Activated CD8-positive, alpha-beta memory T cell treated with anti-CD3 and anti-CD28 coated beads for 48 hours (primary cell): ENCODE data around the gene CPT2.
A peak's percentile ranks its signal among the peaks of the same experiment; 100 is the strongest.

Experiments used
- DNase-seq, 3 experiments: peaks; one replicate each; pipeline ENCODE4 v3.0.0-alpha.2; 2020; ENCODE audit warnings: low read depth in 2 of 3, low spot score in 2 of 3

CPT2 gene

DNA sequence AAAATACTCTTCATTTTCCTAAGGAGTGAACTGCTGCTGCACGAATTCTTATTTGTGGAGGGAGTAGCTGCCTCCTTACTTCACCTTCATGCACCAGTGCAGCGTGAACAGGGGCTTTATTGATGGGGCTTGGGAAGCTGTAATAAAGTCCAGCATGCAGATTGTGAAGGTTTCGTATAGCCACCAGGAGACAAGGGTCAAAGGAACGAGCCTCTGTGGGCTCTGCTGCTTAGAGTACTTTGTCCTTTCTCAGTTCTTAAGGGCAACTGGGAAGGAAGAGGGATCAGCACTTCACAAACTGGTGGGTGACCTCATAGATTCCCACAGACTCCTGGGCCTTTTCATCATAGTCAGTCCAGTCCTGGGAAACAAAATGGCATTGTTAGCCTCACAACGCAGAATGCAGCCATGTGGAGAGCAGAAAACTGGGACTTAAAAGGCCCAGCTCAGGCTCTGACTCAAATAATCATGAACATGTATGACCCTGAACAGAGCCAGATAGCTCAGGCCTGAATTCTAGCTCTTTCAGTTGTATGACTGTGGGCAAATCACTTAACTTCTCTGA is 17.8 kb downstream of the CPT2 start:
- DNase-seq = no peak

DNA sequence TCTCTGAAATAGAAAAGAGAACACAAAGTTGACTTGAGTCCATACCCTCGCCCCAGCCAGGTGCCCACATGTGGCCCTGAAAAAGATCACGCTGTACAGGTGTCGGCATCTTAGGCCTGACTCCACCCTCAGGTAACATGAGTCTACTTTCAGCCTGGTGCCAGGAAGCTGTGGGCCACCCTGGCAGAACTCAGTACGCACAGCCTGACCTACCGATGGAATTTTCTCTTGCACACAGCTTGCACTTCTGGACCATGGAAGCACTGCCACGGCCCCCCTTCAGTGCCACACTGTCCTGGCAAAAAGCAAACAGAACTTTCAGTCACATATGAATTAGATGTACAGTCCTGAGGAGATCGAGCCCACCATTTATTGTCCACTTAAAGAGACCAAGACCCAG is 21.6 kb downstream of the CPT2 start:
- DNase-seq = no peak

DNA sequence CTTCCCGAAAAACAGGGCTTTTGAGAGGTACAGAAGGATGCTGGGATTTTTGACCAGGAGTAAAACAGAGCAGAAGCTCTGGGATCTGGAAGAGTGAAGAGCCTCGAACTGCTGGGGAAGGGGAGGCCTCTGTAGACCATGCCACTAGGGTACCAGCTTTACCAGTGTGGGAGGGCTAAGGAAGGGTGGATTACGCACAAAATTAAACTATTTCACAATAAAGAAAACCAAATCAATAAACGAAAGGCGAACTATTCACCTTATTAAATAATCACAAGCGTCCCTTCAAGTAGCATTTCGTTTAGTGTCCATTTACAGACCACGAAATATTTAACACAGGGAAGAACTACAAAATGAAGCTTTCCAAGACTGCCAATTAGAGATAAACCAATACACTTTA is 23.1 kb downstream of the CPT2 start:
- no peak for DNase-seq

DNA sequence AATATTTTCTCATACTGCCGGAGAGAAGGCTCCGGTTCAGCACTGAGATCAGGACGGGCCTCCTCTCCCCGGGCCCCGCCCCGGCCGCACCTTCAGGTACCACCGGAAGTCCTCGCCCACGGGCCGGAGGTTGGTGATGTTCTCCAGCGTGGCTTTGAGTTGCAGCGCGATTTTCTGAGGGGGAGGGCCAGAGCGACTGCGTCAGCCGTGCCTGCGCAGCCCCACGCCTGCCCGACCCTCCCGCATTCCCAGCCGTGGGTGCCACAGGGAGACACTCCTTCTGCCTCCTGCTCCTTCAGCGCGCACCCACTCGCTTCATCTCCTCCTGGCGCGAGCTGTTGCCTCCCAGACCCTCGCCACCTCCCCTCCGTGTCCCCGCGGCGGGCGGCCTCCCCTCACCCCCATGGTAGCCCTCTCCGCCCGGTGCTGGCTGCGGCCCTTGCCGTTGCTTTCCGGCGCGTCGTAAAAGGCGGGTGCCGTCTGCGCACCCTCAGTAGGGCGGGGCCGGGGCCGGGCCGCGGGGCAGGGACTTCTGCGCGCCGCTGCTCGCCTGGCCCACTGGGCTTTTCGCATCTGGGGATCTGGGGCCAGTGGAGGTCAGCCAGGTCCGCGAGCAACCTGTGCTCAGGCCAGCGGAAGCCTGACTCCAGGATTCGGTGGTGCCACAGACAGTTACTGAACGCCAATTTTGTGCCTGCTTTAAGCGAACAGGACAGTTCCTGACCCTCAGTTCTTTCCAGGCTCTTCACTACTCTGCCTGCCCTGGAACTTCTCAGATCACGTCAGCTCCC is 23.7 kb downstream of the CPT2 start, which contains the start of gene CZIB:
TSS of gene CZIB (minus strand) at position 464 of the 791 bp plus-strand sequence. CDS start at position 405, 59 bp downstream.
- DNase-seq = peak; percentile 87 to 89 (median 89)

DNA sequence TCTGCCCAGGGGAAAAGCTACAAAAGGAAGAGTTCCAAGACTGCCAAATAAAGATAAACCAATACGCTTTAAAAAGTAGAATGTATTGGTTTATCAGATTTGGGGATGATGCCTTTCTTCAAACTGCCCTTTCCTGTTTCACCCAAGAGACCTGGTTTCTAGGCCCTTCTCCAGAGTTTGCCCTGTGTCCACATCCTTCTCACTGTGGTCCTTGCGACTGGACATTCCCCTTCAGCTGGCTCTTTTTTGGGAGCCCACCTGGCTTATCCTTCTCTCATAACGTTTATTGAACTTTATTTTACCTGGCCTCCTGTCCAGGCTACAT is 24.3 kb downstream of the CPT2 start:
- DNase-seq = no peak

DNA sequence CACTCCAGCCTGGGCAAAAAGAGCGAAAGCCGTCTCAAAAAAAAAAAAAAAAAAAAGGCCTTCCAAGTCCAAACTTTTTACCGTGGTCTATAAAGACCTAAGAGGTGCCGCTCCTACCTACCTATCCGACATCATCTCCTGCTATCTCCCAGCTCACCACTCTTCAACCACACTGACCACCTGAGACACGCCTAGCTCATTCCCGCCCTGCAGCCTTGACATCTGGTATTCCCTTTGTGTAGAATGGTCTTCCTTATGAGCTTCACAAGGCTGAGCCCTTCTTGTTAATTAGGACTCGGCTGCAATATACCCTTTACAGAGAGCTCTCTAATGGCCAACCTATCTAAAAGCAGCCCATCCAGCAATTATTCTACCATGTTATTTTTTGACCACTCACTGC is 41.0 kb downstream of the CPT2 start:
- DNase-seq = no peak

DNA sequence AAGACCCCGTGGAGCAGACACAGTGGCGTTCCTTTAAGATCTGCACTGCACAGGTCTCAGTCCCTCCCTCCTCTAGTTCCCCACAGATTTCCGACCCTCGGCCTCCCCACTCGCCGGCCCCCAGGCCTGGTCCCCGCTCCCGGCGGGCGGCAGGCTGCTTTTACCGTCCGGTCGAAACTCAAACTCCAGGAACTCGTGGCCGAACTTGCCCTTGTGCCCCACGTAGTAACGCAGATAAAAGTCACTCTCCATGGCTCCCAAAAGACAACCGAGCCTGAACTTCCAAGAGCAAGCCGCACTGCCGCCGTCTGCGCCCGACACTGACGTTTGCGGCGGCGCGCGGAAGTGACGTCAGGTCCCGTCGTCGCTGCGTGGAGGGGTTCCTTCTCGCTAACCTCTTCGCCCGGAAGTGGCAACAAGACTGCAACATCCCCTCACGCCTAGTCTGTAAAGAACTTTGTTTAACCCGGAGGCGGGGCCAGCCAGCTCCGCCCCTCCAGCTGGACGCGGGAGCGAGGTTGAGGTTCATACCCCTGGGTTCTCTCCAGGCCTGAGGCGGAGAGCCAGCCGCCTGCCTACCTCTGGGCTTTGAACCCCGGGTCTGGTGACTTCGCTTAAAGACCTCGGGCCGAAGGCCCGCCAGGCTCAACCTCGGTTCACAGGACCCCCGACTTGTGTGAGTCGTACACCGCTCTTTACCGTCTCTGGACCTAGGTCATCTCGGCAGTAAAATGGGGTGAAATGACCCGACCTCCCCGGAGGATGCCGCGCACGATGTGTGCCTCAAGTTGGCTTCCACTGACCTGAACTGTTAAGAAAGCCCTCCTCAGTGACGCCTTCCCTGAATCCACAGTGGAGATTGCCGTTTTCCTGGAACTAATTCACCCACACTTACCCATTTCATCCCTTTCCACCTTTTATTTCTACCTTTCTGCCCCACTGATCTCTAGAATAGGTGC is 41.9 kb downstream of the CPT2 start, which contains the start of gene MAGOH:
TSS of gene MAGOH (minus strand) at position 322 of the 959 bp plus-strand sequence. CDS start at position 252, 70 bp downstream.
- DNase-seq = peak; percentile 89 to 96 (median 95)

DNA sequence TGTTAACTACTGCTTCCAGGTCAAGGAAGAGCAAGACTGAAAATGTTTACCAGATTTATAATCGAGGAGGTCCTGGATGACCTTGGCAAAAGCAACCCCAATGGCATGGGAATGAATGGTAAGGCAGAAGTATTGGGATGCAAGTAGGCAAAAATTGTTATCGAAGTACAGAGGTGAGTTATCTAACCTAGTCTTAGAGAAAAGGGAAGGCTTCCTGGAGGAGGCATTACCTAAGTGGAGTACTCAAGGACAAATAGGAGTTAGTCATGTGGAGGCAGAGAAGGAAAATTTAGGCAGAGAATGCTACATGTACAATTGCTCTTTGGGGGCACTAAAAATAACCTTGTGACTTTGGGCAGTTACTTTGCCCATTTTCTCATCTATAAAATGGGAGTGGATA is 45.2 kb downstream of the CPT2 start:
- no peak for DNase-seq

DNA sequence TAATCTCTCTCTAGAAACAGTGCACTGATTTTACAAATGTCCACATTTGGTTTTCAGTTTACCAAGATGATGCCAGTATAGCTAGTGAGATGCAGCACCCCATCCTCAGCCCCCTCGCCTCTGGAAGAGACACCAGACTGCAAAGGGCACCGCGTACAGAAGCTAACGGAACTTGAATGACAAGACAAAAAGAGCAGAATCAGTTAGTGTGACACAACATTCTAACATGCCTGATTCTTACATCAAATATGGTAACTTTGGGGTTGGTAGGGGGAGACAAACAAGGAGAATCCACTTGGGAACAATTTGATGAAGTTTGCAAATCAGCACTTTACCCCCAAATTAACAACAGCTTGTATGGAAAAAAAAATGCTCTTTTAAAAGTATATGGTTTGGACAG is 45.8 kb downstream of the CPT2 start:
- DNase-seq = no peak

DNA sequence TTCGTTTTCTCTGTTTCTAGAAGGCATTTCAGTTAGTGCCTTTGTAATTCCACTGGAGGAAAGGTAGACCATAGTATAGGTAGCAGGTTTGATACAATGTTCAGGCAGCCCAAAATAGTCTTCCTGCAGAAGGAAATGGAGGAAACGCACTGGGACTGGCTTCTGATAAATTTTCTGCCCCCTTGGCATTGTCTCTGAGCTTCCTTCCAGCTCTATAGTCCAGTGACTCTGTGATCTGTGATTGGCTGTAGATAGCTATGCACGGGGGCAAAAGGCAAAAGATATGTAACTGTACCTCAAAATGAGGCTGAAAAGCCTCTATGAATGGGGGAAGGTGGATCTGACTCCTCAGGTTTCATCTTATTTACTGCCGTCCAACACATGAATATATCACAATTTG is 47.5 kb downstream of the CPT2 start:
- DNase-seq = no peak

DNA sequence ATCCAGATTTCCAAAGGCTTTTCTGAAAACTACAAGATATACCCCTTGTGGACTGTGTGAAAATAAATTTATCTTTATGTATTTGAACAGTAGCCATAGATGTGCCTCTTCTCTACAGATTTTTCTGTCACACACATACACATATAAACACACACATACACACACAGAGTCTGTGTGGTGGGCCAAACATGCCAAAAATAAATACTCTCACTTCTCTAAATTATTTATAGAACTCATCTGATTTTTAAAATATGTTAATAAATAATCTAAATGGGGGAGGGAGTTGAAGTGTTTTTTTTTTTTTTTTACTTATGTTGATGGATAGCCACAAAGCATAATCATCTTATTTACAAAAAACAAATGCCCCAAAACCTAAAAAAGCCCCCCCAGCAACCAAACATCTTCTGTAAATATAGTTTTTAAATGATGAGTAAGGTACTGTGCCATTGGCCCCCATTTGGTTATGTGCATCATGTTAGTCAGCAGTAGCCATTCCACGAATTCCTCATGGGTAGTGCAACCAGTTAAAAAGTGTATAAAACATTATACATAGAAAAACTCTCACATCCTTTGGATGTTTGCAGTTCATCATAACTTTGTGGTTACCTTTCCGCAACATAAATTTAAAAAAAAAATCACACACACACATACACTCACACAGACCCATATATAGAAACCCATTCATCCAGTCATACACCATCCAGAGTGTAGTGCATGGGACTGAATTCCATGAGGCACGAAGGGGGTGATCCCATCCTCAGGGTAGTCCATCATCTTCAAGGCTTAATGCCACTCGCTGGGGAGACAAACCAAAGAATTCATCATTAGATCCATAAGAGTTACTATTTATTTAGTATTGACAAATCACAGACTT is 49.9 kb downstream of the CPT2 start:
- DNase-seq = no peak

DNA sequence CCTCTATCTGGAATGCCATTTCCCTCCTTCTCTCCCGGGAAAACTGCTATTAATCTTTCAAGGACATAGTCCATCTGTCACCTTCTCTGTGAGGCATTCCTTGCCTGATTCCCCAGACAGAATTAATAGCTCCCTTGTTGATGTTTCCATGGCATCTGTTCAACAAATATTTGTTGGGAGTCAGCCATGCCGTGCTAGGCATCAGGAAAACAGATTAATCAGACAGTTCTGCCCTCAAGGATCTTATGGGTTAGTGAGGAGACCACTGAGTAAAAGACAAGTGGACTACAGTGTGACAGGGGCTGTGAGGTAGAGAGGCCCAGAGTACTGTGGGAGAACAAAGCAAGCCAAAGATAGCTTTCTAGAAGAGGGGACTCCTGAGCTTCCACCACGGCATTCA is 53.1 kb downstream of the CPT2 start:
- DNase-seq = no peak

DNA sequence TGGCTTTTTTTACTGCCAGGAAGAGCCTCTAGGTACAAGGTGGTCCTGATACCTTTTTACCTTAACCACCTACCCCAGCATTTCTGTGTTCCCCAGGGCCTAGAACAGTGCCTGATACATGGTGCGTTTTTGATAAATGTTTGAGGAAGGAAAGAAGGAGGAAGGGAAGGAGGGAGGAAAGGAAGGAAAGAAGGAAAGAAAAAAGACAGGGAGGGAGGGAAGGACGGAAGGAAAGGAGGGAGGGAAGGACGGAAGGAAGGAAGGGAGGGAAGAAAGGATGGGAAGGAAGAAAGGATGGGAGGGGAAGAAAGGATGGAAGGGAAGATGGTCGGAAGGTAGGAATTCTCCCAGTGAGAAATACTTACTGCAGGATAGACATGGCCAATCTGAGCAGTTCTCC is 53.7 kb downstream of the CPT2 start:
- no peak for DNase-seq

DNA sequence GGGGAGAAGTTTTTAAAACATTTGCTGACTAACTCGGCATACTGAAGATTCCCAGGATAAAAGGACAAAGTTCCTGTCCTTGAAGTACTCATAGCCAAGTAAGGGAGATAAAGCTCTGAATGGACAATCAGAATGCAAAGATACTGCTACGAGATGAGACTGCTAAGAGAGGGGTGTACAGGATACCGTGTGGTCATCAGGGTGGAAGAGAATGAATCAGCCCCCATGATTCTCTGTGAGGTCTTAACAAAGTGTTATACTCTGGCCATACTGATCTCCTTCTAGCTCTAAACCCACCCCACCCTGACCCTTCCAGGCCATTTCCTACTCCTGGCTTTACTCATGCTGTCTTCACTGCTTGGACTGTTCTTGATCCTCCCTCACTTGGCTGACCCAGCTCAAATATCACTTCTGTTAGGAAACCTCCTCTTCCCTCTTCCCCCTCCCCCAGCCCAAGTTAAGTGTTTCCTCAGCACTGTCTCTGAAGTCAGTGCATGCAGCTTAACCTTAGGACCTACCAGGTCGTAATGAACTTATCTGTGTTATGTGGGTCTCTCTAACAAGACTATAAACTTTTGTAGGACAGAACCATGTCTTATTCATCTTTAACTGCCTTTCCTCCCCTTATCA is 57.5 kb downstream of the CPT2 start:
- no peak for DNase-seq

DNA sequence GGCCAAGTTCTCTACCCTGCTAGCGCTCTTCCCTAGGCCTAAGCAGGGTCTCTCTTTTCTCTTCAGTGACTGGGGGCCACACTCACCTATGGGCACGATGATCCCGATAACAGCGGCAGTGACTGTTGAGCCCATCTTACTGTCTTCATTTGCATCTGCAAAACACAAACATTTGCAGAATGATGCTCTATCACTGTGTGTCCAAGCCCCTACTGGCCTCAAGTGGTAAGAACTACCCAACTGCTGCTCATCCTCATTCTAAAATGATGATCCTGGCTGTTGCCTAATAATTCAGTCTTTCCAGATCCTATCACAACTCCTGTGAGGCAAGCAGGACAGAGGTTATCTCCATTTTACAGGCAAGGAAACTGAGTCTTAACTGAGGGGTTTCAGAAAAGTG is 58.4 kb downstream of the CPT2 start:
- DNase-seq = no peak

DNA sequence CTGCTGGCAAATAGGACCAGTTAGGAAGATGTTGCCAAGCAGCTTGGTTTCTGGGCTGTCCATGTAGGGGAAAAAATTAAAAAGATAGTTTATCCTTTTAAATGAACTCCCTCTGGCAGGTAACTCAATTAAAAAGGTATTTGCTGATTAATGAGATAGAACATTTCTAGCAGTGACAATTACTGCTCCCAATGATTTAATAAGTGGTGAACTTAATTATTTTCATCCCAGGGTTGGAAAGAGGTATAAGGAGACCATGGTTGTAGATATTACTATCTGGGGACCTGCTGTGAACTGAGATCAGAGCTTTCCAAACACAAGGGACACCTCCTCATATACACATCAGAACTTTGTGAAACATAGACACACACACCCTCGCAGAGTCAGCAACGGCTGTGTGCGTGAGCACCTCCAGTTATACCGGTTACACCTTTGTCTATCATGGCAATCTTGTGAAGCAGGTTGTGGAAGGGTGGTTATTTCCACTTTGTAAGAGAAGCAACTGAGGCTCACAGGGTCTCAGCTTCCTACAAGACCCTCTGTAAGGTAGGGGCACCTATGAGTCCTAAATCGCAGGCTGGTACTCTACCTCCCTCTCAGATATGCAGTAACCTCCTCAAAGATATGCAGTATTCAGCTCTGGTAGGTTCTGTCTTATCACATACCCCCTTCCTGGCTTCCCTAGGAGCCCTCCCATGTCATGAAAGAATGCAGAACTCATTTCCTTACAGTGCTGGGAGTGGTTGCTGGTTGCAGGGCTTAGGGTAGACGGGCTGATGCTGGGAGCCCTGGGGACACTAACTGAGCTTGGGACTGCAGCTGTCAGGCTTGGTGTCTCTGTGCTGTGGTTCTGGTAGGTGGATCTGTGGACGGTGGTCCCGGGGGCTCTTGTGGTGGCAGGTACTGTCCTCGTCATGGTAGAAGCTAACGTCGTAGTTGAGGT is 60.2 kb downstream of the CPT2 start:
- no peak for DNase-seq

DNA sequence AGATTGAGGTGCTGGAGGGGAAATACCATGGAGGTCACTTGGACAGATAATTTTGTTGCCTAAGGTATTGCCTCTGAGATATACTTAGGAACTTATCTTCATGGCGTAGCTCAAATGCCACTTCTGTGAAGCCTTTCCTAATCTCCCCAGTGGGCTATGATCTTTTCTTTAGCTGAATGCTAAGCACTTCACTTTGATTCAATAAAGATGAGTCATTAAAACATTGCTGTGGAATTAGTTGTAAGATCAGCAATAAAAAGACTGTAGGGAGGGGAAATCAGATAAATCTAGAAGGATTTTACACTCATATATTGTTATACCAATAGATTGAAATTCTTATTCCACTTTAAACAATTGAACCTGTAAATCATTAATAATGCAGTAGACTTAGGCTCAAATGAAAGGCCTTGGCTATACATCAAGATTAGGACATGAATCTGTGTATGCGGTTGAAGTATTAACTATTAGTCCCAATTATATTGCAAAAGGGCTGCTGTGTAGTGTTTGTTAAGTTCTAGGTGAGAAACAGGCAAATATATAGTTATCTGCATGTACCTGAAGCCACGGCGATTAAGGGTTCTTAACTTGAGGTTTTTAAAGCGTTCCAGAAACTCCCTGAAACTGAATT is 60.9 kb downstream of the CPT2 start:
- no peak for DNase-seq

DNA sequence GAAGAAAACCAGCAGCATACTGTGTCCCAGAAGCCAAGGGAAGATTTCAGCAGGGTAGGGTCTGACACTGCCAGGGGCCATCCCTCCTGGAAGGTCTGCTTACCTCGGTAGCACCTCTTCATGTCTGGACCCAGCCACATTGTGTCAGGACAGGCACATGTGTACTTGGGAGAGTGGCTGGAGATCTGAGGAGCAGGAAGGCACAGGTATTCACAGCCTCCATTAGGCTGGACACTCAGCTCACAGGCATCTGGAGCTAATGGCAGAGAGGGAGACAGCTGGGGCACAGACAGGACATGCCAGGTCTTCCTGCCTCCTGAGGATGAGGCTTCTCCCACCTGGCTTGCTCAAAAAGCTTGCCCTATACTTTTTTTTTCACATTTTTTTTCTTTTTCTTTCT is 61.6 kb downstream of the CPT2 start:
- no peak for DNase-seq

DNA sequence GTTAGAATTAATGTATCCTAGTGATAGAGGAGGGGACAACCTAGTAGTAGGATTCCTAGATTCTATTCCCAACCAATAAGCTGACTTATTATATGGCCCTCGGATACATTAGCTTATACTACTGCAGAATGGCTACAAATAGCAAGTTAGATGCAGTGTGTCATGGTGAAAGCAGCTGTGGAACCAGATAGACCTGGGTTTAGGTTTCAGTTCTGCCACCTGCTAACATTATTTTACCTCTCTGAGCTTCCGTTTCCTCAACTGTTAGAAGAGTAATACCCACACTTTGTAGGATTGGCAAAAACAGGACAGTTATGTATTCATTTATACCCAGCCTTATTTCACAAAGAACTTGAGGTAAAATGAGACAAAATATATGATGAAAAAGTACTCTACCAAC is 63.3 kb downstream of the CPT2 start:
- DNase-seq = no peak
